NCI-H1694 treated with DMSO at 0.1 percent for 48 hours (cell line): Measurements from ENCODE around the gene KAZN.

Experiments used
- DNase-seq: peaks from one replicate; lab custom pipeline; 2025; lab: John Stamatoyannopoulos, UW

The KAZN gene

GRCh38 chr1:15062479-15063099 is 464.1 kb downstream of the KAZN start:
- no peak for DNase-seq

DNA sequence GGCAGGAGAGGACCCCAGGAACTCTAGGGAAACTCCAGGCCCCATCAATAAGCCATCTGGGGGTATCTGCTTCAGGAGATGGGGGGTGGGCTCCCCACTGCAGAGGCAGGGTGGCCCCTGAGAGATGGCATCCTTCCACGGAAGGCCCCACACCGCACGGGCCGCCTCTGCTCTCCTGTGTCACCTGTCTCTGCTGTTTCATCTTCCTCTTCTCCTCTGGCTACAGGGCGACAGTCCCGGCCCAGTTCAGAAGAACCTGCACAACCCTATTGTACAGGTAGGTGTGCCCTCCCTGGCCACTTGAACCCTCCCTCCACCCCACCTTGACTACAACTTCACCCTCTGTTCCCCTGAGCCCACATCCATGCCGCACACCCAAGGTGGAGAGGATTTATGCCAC is 464.9 kb downstream of the KAZN start:
- DNase-seq = no peak

- no peak for DNase-seq
Observed at GRCh38 chr1:15063783-15064182, 465.3 kb downstream of the KAZN start.

- no peak for DNase-seq
Observed at GRCh38 chr1:15064217-15064929, 465.9 kb downstream of the KAZN start.

DNA sequence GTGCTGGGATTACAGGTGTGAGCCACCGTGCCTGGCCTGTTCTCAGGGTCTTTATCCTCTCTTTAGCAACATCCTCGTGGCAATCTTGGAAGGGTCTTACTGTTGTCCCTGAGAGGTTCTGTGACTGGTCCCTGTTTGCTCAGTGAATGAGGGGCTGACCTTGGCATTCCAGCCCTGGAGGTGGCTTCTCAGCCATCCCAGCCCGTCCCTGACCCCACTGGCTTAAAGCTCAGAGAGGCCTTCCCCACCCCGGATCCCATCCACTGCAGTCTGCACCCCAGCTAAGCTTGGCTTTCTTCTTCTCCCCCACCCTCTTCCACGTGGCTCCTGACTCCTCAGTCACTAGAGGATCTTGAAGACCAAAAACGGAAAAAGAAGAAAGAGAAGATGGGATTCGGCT is 466.8 kb downstream of the KAZN start:
- no peak for DNase-seq

DNA sequence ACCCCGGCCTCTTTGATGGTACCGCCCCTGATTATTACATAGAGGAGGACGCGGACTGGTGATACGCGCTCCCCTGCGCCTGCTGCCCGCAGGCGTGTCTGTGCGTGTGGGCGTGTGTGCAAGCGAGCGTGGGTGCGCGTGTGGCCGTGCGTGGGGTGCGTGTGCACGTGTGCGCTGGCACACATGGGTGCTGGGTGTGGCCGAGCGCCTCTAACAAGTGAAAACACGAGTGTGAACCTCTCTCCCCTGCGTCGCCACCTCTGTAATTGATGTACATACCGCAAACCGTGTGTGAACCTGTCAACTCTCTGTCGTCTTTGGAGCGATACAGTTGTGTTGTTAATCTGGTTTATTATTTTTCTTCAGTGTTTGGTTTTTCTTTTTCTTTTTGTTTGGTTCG is 467.3 kb downstream of the KAZN start:
- DNase-seq = no peak

GRCh38 chr1:15066191-15066590 is 467.7 kb downstream of the KAZN start:
- no peak for DNase-seq

- no peak for DNase-seq
Observed at GRCh38 chr1:15067148-15067547, 468.7 kb downstream of the KAZN start.

- no peak for DNase-seq
Observed at GRCh38 chr1:15068152-15068551, 469.7 kb downstream of the KAZN start.

- no peak for DNase-seq
Observed at GRCh38 chr1:15068997-15069396, 470.5 kb downstream of the KAZN start.

DNA sequence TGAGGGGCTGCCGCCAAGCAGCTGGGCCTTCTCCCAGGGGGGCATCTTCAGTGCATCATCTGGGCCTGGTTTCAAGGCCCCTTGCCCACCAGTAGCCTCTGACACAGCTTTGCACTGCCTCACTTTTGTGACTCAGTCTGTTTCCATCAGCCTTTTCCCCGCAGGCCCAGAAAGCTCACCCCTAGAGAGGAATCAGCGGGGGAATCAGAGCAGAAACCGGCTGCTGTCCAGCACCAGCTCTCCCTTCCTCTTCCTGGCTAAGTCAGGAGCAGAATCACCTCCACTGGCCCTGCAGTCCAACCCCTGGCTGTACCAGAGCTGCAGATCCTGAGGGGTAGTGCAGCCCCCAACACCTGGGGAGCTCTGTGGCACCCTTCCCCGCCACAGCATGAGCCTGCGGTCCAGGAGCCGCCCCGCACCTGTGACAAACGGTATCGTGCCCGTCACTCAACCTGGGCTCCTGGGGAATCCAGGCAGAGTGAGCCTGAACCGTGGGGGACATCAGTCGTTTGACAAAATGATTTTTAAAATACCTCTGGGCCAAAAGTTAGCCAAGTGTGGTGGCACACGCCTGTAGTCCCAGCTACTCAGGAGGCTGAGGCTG is 471.8 kb downstream of the KAZN start:
- no peak for DNase-seq

GRCh38 chr1:15071936-15072335 is 473.5 kb downstream of the KAZN start:
- no peak for DNase-seq

- no peak for DNase-seq
Observed at GRCh38 chr1:15073799-15074308, 475.4 kb downstream of the KAZN start.

- no peak for DNase-seq
Observed at GRCh38 chr1:15075175-15075574, 476.7 kb downstream of the KAZN start.

DNA sequence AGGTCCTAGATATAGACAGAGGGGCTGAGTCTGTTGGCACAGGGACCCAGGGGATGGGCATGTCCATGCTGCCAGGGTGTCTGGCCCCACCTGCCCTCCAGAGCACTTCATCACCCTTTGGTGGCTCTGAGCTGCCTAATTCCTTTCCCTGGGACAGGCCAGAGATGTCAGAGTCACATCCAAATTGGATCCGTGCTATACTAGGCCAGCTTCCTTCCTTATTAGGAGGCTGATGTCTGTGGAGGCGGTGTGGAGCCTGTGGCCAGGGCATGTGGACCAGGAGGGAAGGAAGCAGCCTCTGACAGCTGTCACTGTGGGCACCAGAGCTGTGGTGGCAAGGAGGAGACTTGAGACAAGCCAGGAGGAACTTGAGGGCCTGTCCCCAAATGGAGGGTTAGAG is 477.3 kb downstream of the KAZN start:
- no peak for DNase-seq

- no peak for DNase-seq
Observed at GRCh38 chr1:15076807-15077206, 478.3 kb downstream of the KAZN start.

DNA sequence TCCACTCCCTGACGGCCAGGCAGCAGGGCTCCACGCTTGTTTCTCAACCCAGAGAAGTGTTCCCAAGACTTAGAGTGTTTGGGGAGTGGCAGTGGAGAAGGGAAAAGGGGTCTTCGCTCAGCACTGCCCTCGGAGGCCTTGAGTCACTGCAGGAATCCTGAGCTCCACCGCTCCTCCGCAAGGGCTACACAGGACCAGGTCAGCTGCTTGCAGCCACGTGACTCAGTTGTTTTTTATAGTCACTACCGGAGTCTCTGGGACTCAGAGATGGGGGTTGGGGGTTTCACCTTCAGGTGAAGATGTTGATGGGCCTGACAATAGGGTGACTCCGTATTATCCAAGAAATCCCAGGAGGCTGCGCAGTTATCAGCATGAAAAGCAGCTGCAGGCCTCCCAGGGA is 478.9 kb downstream of the KAZN start:
- no peak for DNase-seq

- DNase-seq = no peak
Observed at GRCh38 chr1:15080328-15081007, 482.0 kb downstream of the KAZN start.

GRCh38 chr1:15081102-15081501 is 482.6 kb downstream of the KAZN start:
- no peak for DNase-seq

GRCh38 chr1:15083578-15083977 is 485.1 kb downstream of the KAZN start:
- no peak for DNase-seq

DNA sequence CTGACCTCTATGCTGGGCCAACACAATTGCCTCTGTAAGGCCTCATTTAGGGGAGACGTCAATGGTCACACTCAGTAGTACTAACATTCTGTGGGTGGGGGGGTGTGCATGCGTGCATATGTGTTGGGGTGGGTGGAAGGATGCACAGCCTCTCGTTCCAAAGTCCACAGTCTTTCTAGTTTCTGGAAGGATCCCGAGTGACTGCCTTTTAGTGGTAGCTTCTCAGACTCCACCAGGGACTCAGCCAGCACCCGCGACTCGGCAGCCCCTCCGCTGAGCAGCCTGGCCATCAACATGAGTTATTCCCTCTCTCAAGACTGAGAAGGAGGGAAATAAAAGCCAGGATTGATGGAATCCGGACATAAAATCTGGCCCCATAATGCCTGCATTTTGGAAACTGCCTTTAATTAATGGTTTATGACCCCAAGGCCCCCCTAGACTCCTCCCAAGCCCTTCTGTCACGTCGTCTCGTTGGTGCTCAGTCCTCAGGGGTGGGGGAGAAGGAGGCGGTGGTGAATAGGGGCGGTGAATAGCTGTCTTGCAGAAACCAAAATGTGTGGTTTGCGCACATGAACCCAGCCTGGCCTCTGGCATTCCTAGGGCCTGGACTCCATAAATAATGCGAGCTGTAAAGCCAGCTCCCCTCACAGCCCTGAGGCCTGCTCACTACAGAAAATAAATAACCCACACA is 489.9 kb downstream of the KAZN start:
- no peak for DNase-seq
